ENCODE results near the gene ENAM.

Gene ENAM, protein sequence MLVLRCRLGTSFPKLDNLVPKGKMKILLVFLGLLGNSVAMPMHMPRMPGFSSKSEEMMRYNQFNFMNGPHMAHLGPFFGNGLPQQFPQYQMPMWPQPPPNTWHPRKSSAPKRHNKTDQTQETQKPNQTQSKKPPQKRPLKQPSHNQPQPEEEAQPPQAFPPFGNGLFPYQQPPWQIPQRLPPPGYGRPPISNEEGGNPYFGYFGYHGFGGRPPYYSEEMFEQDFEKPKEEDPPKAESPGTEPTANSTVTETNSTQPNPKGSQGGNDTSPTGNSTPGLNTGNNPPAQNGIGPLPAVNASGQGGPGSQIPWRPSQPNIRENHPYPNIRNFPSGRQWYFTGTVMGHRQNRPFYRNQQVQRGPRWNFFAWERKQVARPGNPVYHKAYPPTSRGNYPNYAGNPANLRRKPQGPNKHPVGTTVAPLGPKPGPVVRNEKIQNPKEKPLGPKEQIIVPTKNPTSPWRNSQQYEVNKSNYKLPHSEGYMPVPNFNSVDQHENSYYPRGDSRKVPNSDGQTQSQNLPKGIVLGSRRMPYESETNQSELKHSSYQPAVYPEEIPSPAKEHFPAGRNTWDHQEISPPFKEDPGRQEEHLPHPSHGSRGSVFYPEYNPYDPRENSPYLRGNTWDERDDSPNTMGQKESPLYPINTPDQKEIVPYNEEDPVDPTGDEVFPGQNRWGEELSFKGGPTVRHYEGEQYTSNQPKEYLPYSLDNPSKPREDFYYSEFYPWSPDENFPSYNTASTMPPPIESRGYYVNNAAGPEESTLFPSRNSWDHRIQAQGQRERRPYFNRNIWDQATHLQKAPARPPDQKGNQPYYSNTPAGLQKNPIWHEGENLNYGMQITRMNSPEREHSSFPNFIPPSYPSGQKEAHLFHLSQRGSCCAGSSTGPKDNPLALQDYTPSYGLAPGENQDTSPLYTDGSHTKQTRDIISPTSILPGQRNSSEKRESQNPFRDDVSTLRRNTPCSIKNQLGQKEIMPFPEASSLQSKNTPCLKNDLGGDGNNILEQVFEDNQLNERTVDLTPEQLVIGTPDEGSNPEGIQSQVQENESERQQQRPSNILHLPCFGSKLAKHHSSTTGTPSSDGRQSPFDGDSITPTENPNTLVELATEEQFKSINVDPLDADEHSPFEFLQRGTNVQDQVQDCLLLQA

DNA sequence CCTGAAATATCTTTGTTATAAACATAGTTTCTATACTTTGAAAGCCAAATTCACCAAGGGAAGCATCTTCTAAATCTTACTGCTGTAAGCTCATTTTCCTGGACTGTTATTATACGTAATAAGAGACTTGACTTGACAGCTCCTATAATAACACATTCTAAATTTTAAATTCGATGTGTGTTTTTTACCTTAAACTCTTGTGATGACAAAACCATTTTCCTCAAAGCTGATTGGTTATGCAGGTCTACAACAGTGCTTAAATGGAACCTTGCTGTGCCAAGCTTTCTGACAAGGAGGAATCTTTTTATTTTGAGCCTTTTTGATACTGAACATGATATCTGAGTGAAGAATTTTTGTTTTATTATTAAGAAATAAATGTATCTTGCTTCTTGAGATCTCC is at the start of gene ENAM:
TSS of gene ENAM (plus strand) at position 301 of the 400 bp plus-strand sequence. CDS start 757 bp downstream, outside the sequence.
- DNase-seq (ENCODE audit: low read depth in 3 of 3): no peak

DNA sequence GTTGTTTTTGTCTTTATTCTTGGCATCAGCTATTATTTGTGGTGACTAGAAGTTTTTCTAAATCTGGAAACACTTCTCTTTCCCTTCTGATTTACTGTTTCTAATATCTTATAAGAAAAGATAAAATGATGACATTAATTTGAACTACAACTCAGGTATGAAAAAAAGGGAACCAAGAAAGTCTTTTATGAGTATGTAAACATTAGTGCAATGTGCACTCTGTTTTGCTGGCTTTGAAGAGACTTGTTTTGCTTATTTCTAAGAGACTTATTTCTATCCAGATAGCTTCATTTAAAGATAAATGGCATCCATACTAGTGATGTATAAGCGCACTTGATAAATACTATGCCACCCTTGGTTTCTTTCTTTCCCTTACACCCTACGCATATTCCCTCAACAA is 46.6 kb upstream of the ENAM start:
- DNase-seq (ENCODE audit: low read depth in 3 of 3): no peak

DNA sequence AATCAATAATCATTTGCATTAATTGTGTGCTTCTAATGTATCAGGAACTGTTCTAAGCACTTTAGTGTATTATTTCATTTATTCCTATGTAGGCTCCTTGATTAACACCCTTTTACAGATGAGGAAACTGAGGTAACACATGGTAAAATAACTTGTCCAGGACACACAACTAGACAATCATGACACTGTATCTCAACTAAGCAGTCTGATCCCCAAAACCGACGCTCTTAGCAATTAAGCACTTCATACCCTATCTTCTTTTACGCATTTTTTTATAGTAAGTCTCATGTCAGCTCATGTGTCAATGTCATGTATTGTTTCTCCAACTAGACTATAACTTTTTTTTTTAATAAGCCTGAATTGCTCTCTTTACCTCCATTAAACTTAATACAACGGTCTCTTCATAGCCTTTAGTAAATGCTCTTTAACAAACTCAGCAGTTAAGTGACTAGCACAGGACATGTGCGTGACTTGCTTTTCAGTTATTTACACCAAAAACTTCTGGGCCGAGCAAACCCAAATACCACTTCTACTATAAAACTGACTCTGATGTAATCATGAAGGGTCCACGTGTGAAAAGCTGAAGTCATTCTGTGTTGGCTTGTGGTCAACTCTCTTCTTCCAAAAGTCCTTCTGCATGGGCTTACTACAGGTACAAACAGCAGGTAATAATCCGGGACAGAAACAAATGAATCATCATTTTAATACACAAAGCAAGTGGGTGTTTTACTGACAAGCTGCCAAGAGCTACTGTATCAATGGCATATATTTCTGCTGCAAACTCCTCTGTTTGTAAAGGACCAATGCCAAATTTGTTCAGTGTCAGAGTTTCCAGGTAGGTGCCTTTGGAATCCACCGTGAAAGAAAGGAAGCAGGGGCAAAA is 44.4 kb upstream of the ENAM start:
- DNase-seq (ENCODE audit: low read depth in 3 of 3): no peak

DNA sequence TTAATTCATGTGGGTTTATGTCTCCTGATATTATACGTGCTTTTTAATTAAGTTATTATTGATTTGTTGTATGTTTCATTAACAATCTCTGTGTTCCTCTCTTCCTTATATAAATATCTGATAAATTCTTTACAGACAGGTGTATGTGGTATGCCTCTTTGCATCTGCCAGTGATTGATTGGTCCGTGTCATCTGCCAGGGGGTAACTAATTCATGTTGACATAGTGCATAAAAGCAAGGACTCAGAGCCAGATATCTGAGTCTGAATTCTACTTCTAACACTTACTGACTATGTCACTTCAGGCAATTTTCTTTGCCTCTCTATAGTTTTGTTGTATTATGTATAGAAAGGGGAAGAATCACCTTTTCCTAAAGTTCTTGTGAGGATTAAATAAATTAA is 41.7 kb upstream of the ENAM start:
- DNase-seq (ENCODE audit: low read depth in 3 of 3): no peak

DNA sequence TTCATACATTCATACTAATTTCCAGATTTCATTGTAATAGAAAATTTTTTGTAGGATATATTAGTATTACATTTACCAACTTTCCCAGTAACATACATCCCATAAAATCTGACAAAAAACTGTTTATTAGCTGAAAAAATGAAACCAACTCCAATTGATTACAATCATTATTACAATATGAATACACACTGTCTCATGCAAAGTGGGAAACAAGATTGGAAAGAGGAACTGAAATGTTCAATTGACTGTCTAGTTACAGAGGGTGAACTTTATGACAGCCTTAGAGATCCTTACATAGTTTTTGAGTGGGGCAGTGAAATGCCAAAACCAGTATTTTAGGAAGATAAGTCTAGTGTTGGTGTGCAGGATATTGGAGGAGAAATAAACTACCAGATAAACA is 38.8 kb upstream of the ENAM start:
- DNase-seq (ENCODE audit: low read depth in 3 of 3): no peak

DNA sequence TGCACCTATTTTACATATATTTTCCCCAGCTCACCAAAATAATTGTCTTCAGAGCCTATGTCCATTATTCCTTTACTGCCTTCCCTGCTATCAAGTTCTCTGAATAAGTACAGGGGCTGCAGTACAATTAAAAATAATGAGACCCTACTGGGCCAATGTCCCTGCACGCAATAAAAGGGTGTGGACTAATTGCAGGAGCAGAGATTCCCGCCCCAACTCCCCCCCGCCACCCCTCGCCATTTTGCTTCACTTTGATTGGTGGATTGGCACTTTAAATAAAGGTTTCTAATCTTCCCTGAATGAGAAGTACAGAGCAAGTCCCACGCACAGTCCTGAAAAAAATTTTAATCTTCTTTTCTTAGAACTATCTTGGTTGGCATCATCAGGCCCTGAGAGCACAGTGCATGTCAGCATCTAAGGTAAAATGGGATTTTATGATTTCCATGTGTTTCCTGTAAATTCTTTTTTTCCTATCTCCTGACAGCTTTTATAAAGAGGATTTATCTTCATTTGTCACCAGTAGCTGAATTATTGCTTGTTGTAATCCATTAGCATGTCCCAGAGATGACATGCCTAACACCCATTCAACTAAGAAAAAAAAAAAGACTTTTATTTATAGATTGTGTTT is 36.5 kb upstream of the ENAM start, which contains the start of gene AMBN:
TSS of gene AMBN (plus strand) at position 302 of the 628 bp plus-strand sequence. CDS start at position 405, 103 bp downstream.
- DNase-seq (ENCODE audit: low read depth in 3 of 3): no peak

DNA sequence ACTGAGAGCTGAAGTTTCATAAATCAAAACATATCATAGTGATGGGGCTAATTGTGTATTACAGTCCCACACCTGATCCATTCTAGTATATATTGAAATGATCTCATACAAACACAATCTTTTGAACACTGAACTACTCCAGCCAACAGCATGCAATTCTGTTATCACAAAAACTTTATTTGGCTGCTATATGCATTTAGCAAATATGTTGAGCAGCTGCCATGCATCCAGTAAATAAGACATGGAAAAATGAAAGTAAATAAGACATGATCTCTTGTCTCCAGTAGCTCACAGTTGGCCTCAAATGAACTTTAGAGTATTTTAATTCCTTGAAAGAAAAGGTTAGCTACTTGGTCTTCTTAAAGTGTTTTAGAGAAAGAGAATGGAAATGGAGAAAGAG is 34.3 kb upstream of the ENAM start:
- DNase-seq (ENCODE audit: low read depth in 3 of 3): no peak

DNA sequence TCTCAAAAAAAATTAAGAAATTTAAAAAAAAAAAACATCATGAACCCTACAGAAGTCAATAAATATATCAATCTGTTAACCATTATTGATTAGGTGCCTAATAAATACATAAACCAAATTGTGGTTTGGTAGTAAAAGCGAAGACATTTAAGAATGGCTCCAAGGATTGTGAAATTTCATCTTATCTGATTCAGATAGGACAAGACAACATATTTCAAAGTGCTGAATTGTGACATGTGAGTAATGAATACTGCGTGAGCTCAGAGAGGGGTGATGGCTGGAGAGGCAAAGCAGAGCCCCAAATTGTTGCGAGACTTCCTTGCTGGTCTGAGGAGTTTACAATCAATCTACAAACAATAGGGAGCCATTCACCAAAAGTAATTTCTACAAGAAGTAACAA is 28.2 kb upstream of the ENAM start:
- DNase-seq (ENCODE audit: low read depth in 3 of 3): no peak

DNA sequence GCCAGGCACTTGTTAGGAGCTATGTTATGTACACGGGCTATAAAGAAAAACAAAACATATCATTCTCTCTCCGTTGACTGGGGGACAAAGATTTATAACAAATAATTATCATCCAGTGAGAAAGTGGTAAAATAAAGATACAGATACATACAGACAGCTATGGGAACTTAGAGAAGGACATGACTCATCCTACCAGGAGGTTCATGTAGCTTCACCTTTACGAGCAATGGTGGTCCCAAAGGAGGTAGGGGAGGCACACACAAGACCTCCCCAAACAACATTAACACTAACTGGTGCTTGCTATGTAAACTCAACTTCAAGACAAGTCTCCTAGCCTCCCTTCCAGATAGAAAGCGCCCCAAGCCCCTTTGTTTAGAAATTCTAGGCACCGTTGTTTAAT is 27.6 kb upstream of the ENAM start:
- DNase-seq (ENCODE audit: low read depth in 3 of 3): no peak

DNA sequence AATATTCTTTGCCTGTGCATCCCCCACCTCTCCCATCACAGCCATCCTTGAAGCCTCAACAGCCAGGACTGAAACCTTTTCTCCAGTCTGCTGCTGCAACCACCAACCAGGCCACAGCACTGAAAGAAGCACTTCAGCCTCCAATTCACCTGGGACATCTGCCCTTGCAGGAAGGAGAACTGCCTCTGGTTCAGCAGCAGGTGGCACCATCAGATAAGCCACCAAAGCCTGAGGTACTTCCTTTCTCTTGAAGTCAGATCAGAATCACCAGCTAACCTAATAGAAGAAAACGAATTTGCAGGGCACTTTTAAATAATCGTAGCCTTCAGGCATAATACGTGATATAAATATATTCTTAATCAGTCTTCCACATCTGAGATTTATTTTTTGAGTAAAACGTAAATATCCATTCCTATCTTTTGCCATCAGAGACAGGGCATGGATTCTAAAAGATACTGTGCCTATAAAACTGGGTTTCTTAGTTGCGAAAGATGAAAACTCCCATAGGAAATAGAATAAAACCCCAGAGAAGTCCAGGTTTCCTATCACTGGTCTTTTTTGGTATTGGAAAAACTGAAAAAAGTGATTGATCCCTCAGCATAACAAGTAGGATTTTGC is 27.0 kb upstream of the ENAM start:
- peak; percentile 11 to 34 (median 18) for DNase-seq (ENCODE audit: low read depth in 3 of 3)

DNA sequence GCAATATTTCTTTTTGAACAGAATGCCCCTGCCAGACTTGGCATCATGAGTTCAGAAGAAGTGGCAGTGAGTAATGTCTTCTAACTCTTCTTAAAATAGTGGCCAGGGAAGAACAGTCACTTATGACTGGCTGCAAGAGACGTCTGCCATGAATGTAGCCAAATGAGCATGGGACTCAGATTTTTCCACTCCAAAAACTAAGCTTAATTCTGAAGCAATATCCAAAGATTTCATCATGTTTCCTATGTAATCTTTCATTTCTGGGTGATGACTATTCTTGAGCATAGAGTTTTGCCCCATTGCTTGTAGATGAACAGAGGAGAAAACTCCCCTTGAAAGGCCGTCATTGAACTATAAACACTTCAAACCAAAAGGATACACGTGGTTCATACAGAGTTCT is 24.7 kb upstream of the ENAM start:
- DNase-seq (ENCODE audit: low read depth in 3 of 3): no peak

DNA sequence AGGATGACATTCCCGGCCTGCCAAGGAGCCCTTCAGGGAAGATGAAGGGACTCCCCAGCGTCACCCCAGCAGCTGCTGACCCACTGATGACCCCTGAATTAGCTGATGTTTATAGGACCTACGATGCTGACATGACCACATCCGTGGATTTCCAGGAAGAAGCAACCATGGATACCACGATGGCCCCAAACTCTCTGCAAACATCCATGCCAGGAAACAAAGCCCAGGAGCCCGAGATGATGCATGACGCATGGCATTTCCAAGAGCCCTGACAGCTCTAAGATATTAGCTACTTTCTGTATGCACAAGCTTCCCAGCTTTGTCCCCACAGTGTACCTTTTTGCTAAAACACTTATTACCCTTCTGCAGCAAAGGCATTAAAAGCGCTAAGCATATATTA is 22.1 kb upstream of the ENAM start:
- DNase-seq (ENCODE audit: low read depth in 3 of 3): no peak

DNA sequence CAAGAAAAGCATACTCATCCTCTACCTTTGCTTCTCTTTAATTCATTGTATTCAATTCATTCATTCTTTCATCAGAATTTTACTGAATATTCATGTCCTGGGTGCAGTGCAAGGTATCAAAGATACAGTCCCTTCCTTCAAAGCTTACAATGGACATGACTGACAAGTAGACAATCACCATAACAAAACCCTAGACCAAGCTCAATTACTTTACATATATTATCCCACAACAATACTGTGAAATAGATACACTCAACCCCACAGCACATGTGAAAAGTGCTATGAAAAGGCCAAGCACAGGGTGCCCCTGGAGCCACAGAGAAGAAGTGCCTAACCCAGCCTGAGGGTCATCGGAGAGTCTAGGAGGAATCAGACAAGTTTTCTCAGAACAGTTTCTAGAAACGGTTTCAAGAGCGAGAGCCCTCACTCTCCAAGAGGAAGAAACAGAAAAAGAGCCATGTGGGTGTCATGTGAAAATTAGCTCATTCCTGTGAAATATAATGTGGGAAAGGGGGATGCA is 21.1 kb upstream of the ENAM start:
- no peak for DNase-seq (ENCODE audit: low read depth in 3 of 3)

DNA sequence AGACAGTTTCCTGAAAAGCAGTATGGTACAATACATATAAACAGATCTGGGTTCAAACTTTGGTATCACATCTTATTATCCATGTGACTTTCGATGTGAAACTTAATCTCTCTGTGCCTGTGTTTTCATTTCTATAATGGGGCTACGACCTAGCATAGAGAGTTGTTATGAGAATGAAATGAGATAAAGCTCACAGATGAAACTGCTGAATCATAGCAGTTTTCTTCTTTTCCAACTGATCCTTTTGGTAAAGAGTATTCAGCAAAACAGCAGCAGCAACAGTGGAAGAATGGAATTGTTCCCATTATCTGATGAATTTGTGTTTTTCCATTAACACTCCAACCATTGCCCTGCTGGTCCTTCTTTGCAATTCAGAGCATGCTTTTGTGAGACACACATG is 20.2 kb upstream of the ENAM start:
- DNase-seq (ENCODE audit: low read depth in 3 of 3): no peak

DNA sequence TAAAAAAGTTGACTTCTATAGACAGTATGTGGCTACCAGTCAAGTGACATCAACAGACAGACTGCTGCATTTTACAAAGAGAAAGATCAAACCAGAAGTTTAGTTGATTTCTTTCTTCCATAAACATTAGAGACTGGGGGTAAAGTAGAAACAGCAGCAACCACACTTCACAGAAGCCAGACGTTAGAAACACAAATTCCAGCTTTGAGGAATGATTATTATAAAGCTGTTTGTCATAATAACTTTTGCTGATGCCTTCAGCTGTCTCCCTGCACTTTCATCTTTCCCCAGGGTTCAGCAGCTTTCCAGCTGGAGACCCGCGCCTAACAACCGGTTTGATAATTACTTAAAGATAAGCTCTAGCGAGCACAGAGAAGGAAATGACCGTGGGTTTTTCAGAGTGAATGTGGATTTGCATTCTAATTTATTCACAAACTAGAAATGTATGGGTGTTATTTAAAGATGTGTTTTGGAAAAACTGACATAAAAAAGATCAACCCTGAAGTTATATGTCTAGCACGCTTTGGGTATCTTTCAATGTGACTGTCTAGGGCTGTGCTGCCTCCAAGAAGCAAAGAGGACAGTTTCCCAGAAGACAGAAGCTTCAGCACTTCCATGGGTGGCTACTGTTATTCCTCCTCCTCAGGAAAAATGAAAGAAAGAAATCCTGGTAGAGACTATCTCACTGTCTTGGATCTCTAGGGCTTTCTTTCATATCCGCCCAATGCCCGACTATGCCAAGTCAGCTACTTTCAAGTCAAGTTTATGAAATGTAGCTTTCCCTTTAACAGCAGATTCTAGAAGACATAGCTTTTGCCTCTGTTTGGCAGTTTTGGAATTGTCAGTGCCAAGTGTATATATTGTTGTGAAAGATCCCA is 15.0 kb upstream of the ENAM start:
- DNase-seq (ENCODE audit: low read depth in 3 of 3): no peak

DNA sequence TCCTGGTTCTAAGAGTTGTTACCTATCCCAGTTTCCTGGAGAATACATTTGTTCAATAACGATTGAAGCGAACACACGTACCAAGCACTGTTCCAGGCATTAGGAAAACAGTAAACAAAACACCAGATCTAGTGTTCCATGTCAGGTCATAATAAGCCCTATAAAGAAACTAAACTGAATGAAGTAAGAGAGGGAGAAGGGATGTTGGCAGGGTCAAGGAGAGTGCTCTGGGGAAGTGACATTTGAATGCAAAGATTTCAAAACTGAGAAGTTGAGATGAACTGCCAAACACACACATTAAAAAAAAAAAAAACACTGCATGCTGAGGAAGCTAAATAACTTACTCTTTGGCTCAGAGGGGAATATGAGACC is 14.4 kb upstream of the ENAM start:
- no peak for DNase-seq (ENCODE audit: low read depth in 3 of 3)

DNA sequence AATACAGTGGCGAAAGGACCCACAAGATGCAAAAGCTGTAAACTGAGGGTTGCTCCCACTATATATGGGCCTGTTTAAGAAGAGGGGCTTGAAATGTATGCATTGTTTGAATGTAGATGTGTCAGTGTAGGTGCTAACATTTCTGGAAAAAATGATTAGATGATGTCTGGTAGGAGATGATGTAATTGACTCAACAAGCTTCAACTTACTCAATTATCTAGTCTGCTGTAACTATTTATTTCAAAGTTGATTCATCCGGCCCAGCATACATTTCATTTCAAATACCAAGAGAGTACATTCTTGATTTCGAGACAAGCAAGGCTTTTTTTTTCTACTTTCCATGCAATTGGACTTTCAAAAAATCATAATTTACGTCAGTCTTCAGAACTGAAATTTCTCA is 9.3 kb upstream of the ENAM start:
- no peak for DNase-seq (ENCODE audit: low read depth in 3 of 3)

DNA sequence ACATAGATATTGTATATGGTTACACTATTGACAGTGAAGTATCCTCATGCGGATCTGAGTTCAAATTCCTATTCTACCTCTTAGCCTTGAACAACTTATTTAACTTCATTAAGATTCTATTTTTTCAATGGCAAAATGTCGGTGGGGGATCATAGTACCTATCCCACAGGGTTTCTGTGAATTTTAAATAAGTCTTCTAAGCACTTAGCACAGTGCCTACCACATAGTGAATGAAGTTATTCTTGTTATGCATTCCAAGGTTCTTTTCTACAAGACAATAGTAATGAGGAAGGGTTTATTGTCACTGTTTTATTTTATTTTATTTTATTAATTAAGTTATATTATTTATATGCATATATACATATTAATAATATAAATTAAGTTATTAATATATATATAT is 8.8 kb upstream of the ENAM start:
- no peak for DNase-seq (ENCODE audit: low read depth in 3 of 3)

DNA sequence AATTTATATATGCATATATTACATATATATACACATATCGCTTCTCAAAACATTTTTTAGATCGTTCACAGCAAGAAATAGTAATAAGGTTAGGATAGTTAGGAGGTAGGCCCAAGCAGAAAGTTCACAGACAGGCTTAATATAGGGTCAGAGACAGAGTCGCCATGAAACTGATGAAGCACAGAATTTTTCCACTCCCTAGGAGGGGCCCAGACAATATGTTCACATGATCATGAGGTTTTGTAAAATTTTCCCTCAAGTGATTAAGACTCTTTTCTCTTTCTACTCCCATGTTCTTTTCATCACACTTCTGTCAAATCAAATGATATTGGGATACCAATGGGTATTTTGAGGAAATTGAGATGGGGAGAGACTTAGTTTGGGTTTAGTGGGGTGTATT is 5.2 kb upstream of the ENAM start:
- DNase-seq (ENCODE audit: low read depth in 3 of 3): no peak

All from stimulated activated CD4-positive, alpha-beta T cell treated with anti-CD3 and anti-CD28 coated beads, TNF-alpha, amount 100 ng/mL, for 48 hours (primary cell).